ENCODE measurements around the gene FLT3.

FLT3 gene

DNA sequence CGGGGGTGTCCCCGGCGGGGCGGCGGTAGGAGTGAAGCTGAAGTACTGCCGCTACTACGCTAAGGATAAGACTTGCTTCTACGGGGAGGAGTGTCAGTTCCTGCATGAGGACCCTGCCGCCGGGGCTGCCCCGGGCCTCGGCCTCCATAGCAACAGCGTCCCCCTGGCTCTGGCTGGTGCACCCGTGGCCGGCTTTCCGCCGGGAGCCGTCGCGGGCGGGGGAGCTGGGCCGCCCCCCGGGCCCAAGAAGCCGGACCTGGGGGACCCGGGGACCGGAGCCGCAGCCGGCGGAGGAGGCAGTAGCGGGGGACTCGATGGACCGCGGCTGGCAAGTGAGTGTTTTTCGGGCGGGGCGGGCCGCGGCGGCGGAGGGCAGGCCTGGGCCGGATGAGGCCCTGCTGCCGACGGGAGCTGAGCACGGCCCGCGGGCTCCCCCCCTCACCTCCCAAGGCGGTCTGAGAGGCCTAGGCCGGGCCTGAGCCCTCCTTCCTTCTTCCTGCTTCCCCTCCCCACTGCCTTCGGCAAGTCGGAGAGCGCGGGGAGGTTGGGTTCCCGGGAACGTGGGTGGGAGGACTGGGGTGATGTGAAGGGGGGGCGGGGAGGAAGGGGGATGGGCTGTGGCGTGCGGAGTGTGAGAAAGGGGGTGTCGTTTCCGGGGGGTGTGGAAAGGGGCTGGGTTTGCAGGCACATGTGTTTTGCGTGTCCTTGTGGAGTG, 38.5 kb upstream of the FLT3 start:
- DNase-seq (ENCODE audit: extremely low read depth, insufficient read length), result peak; percentile 89
- Histone ChIP-seq H3K36me3 (ENCODE audit: control insufficient read depth, insufficient read depth, low read length) (no peaks in the 10 kb centered on the region), H3K4me3 (replicated peaks; ENCODE audit: low read depth, low read length) (peak overlapping the region; percentile 69), H3K27me3 (replicated peaks; ENCODE audit: control insufficient read depth, insufficient read depth, low read length) (no peaks in the 10 kb centered on the region)
- TF ChIP-seq, protein P1, sequence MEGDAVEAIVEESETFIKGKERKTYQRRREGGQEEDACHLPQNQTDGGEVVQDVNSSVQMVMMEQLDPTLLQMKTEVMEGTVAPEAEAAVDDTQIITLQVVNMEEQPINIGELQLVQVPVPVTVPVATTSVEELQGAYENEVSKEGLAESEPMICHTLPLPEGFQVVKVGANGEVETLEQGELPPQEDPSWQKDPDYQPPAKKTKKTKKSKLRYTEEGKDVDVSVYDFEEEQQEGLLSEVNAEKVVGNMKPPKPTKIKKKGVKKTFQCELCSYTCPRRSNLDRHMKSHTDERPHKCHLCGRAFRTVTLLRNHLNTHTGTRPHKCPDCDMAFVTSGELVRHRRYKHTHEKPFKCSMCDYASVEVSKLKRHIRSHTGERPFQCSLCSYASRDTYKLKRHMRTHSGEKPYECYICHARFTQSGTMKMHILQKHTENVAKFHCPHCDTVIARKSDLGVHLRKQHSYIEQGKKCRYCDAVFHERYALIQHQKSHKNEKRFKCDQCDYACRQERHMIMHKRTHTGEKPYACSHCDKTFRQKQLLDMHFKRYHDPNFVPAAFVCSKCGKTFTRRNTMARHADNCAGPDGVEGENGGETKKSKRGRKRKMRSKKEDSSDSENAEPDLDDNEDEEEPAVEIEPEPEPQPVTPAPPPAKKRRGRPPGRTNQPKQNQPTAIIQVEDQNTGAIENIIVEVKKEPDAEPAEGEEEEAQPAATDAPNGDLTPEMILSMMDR (IDR thresholded peaks at IDR 0.05; ENCODE audit: insufficient read depth, low read length, poor library complexity, severe bottlenecking), result no peak

DNA sequence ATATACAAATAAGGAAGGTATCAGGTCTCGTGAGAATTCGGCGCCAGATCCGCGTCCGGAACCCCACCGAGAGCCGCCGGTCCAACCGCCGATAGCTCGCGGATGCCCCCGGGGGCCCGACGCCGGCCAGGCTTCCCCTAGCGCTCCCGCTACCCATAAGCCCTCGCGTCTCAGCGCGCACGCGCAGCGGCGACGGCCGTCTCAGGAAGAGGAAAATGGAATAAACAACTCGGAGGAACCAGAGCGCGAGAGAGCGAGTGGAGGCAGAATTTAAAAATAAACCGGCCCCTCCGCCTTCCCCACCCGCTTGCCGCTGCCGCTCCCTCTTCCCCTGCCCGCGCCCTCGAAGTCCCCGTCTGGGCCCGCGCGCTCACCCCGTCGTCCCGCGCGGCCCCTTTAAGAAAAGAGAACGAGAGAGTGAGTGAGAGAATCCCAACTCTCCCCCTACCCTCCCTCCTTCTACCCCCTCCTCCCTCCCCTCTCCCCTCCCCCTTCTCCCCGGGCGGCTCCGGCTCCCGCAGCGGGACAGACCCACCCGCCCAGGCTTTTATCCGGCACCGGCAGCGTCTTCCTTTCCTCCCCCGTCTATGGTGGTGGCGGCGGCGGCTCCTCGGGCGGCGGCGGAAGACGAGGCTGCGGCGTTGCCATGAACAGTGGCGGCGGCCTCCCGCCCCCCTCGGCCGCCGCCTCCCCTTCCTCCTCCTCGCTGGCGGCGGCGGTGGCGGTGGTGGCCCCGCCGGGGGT, 37.8 kb upstream of the FLT3 start, which contains the start of gene PAN3:
Gene PAN3 (plus strand): TSS at position 534 of the 744 bp plus-strand sequence. CDS start 113 bp downstream, at position 647.
- Histone ChIP-seq H3K27me3 (replicated peaks; ENCODE audit: control insufficient read depth, insufficient read depth, low read length) (no peaks in the 10 kb centered on the region), H3K4me3 (replicated peaks; ENCODE audit: low read depth, low read length) (peak within 1 kb of the TSS; percentile 69), H3K36me3 (ENCODE audit: control insufficient read depth, insufficient read depth, low read length) (no peaks in the 10 kb centered on the region)
- TF ChIP-seq, protein P1 (IDR thresholded peaks at IDR 0.05; ENCODE audit: insufficient read depth, low read length, poor library complexity, severe bottlenecking), result peak; percentile 25
- peak; percentile 97 for DNase-seq (ENCODE audit: extremely low read depth, insufficient read length)

DNA sequence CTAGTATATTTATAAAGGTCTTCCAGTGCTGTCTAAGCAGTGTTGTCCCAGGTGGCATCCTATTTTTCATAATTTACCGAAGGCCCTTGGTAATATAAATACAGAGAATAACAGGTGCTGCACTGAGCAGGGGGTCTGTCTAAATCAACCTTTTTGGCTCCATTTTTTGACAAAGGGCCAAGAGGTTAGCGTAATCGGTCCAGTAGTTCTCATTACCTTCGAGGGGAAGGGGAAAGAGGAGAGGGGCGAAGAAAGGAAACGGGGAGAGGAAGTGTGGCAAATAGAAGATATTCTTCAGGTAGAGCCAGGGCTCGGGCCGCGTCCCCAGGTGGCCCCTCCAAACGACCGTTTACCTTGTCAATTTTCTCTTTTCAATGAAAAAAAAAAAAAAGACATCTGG, 37.2 kb upstream of the FLT3 start:
- Histone ChIP-seq H3K36me3 (ENCODE audit: control insufficient read depth, insufficient read depth, low read length) (no peaks in the 10 kb centered on the region), H3K4me3 (replicated peaks; ENCODE audit: low read depth, low read length) (peak overlapping the region; percentile 69), H3K27me3 (replicated peaks; ENCODE audit: control insufficient read depth, insufficient read depth, low read length) (no peaks in the 10 kb centered on the region)
- no peak for DNase-seq (ENCODE audit: extremely low read depth, insufficient read length)
- TF ChIP-seq, protein P1 (IDR thresholded peaks at IDR 0.05; ENCODE audit: insufficient read depth, low read length, poor library complexity, severe bottlenecking), result no peak

DNA sequence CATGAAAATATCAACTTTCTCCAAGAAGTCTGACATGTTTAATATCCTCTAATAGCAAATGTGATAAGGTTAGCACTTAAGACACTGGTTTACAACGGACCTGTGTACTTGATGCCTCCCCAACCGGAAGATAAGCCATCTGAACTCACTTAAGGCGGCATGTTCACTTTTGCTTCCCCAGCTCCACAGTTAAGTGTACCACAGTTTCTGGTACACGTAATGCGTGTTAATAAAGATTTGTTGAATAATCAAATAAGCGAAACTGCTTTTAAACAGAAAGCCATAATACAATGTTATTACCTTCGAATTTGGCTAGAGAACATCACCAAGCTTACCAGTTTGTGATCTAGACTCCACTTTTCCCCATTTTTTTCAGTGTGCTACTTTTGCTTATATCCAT, 36.5 kb upstream of the FLT3 start:
- peak overlapping the region; percentile 69 for H3K4me3 ChIP-seq (replicated peaks; ENCODE audit: low read depth, low read length)
- peak; percentile 22 for DNase-seq (ENCODE audit: extremely low read depth, insufficient read length)
- H3K36me3 ChIP-seq (ENCODE audit: control insufficient read depth, insufficient read depth, low read length), result no peaks in the 10 kb centered on the region
- TF ChIP-seq, protein P1 (IDR thresholded peaks at IDR 0.05; ENCODE audit: insufficient read depth, low read length, poor library complexity, severe bottlenecking), result no peak
- H3K27me3 ChIP-seq (replicated peaks; ENCODE audit: control insufficient read depth, insufficient read depth, low read length), result no peaks in the 10 kb centered on the region

DNA sequence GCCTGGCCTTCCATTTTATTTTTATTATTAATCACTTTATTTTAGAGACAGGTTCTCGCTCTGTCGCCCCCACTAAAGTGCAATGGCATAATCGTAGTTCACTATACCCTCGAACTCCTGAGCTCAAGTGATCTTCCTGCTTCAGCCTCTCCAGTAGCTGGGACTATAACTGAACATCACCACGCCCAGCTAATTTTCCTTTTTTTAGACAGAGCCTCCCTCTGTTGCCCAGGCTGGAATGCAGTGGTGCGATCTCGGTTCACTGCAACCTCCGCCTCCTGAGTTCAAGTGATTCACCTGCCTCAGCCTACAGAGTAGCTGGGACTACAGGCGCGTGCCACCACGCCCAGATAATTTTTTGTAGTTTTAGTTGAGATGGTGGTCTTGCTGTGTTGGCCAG, 31.3 kb upstream of the FLT3 start:
- DNase-seq (ENCODE audit: extremely low read depth, insufficient read length), result no peak
- Histone ChIP-seq H3K36me3 (ENCODE audit: control insufficient read depth, insufficient read depth, low read length) (no peaks in the 10 kb centered on the region), H3K4me3 (replicated peaks; ENCODE audit: low read depth, low read length) (no peak overlapping the region), H3K27me3 (replicated peaks; ENCODE audit: control insufficient read depth, insufficient read depth, low read length) (no peaks in the 10 kb centered on the region)
- TF ChIP-seq, protein P1 (IDR thresholded peaks at IDR 0.05; ENCODE audit: insufficient read depth, low read length, poor library complexity, severe bottlenecking), result no peak

All from GM06990 (cell line).